ENCODE measurements around the gene SOX4.
A peak's percentile ranks its signal among the peaks of the same experiment; 100 is the strongest.
"Not testable (repeated sequence)": the region's sequence is repeated elsewhere in the genome, so short reads cannot be mapped to it uniquely, and the experiment has no call there.

Gene SOX4

GRCh38 chr6:21593412-21593926 is at the start of gene SOX4:
SOX4 (plus strand) TSS chr6:21593751; CDS start chr6:21594535, 784 bp downstream.
- peak; percentile 98 for DNase-seq

DNA sequence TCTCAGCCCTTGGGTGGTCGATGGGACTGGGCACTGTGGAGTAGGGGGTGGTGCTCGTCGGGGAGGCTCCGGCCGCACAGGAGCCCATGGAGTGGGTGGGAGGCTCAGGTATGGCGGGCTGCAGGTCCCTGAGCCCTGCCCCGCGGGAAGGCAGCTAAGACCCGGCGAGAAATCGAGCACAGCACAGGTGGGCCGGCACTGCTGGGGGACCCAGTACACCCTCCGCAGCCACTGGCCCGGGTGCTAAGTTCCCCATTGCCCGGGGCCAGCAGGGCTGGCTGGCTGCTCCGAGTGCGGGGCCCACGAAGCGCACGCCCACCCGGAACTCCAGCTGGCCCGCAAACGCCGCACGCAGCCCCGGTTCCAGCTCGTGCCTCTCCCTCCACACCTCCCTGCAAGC is 41.3 kb upstream of the SOX4 start:
- DNase-seq, result not testable (repeated sequence)

- no peak for DNase-seq
Observed at GRCh38 chr6:21554286-21554685, 39.3 kb upstream of the SOX4 start.

GRCh38 chr6:21555197-21555596 is 38.4 kb upstream of the SOX4 start:
- DNase-seq, result no peak

- no peak for DNase-seq
Observed at GRCh38 chr6:21556511-21556910, 37.0 kb upstream of the SOX4 start.

- peak; percentile 51 for DNase-seq
Observed at GRCh38 chr6:21556968-21557721, 36.4 kb upstream of the SOX4 start.

GRCh38 chr6:21559238-21559637 is 34.3 kb upstream of the SOX4 start:
- DNase-seq, result peak; percentile 58

DNA sequence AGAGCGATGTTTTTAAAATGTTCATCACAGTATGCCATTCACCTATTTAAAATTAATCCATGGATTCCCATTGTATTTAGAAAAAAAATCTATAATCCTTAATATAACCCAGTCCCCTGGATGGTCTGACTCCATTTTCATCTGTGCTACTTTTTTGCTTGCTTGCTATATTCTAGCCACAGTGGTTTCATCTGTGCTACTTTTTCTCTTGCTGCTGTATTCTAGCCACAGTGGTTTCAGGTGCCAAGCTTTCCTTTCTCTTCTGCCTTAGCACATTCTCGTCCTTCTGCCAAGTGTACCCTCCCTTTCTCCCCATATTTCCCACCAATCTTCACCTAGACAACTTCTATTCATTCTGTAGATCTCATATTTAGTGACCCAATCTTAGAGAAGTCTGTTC is 33.3 kb upstream of the SOX4 start:
- DNase-seq, result no peak

DNA sequence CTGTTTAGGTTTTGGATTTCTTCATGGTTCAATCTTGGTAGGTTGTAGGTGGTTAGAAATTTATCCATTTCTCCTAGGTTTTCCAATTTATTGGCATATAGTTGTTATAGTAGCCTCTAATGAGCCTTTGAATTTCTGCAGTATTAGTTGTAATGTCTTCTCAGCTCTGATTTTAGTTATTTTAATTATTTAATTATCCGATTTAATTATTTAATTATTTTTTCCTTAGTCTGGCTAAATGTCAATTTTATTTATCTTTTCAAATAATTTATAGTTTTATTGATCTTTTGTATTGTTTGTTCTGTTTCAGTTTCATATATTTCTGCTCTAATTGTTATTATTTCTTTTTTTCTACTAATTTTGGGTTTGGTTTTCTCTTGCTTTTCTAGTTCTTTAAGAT is 28.1 kb upstream of the SOX4 start:
- no peak for DNase-seq

DNA sequence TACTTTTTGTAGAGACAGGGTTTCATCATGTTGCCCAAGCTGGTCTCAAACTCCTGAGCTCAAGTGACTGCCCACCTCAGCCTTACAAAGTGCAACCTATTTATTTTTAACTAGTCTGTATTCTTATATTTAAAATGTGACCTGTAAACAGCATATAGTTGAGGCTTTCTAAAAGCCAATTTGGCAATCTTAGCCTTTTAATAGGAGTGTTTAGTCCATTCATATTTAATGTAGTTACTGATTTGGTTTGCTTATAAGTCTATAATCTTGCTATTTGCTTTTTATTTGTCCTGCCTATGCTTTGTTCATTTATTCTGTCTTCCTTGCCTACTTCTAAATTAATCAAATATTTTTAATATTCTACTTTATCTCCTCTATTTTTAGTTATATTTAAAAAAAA is 15.0 kb upstream of the SOX4 start:
- DNase-seq, result no peak

DNA sequence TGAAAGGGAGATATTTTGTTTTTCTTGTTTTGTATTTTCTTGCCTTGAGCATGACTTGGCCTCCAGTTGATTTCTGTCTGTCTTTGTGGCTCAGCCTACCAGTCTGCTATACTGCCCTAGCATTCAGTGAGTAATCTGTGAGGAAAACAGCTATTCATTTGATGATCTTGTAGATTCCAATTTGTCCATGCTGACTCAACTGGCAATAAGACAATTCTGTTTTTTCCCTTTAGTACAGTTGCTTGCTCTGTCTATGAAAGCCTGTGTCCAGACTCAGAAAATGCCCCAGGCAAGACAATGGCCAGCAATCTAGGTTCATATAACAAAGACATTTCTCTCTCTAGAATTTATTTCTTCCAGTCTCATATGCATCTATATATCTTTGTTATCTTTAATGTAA is 10.9 kb upstream of the SOX4 start:
- DNase-seq, result no peak

DNA sequence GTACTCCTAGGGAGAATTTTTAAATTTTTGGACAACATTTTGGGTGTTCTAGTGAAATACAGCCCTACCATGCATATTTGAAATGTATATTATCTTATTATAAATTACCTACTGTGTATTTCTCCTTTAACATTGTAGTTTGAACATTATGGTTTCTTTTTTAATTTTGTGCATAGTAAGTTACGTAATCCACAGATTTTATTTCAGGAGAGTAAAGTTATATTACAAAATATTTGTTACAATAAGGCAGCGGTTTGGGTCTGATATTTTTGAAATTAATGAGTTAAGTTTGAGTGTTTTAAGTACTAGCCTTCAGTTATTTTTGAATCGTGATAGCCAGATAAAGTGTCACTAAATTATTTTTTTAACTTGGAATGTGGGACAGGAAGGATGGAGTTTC is 7.3 kb upstream of the SOX4 start:
- no peak for DNase-seq

DNA sequence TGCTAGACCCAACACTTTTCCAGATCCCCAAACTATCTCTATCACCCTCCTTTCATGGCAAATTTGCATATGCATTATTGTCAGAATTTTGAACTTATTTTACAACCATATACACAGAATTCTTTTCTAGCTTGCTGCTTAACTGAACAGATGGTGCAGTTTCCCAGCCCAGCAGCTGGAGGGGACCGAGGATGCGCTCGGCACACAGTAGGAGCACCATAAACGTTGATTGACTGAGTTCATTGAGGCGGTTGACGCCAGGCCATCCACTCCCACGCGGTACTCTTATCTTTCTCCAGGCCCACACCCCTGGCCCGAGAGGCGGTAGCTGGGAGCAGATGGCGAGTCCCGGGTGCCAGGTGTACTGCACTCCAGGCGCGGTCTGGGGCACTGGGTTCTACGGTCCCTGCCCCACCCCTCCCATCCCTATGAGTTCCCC is 6.8 kb upstream of the SOX4 start:
- no peak for DNase-seq

DNA sequence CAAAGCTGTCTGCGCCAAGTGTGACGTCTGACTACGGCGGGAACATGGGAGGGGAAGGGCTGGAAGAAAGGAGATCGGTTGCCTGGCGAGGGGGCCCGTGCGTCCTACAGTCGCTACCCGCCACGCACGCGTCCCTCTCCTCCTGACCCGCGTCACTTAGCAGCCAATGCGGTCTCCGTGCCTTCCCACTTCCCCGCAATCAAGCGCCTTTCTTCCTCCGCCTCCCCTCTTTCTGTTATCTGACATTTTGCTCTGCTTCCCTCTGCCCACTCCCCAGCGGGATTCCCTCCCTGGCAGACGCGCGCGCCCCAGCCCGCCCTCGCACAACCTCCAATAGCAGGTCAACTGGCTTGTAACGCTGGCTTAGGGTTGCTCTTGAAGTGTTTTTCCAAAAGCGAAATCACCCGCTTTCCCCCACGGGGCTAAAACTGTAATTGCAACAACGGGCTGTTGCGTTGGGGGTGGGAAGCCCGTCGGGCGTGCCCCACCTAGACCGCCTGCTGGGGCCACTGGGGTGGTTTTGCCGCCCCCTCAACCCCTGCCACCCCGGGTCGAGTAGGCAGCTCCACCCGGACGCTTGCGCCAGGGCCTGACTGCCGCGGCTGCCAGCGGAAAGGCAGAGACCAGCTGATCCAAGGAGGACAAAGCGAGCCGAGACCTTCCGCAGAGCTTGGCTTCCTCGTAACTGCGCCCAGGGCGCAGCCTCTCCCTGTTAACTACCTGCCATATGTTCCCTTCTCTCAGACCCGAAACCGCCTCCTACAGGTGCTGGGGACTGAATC is 6.2 kb upstream of the SOX4 start:
- peak; percentile 85 for DNase-seq

- no peak for DNase-seq
Observed at GRCh38 chr6:21587961-21588480, 5.5 kb upstream of the SOX4 start.

- DNase-seq, result peak; percentile 69
Observed at GRCh38 chr6:21588481-21589351, 4.8 kb upstream of the SOX4 start.

- peak; percentile 84 for DNase-seq
Observed at GRCh38 chr6:21589352-21590345, 3.9 kb upstream of the SOX4 start.

- no peak for DNase-seq
Observed at GRCh38 chr6:21590346-21590745, 3.2 kb upstream of the SOX4 start.

DNA sequence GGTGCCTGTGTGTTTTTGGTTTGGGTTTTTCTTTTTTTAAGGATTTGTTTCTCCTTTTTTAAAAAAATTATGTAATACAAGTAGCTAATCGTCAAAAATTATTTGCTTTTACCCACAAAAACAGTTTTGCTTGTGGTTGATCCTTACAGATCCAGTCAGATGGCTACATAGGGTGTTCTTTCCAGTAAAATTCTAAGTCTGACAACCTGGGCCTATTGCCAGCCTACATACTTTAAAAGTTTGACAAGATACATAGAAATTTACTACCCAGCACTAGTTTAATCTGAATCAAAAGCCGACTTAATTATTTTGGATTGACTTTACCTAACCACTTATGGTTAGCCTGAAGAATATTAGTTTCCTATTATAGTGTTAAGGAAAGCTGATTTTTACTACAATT is 2.1 kb upstream of the SOX4 start:
- no peak for DNase-seq

- DNase-seq, result peak; percentile 50
Observed at GRCh38 chr6:21592953-21593352, 598 bp upstream of the SOX4 start.

DNA sequence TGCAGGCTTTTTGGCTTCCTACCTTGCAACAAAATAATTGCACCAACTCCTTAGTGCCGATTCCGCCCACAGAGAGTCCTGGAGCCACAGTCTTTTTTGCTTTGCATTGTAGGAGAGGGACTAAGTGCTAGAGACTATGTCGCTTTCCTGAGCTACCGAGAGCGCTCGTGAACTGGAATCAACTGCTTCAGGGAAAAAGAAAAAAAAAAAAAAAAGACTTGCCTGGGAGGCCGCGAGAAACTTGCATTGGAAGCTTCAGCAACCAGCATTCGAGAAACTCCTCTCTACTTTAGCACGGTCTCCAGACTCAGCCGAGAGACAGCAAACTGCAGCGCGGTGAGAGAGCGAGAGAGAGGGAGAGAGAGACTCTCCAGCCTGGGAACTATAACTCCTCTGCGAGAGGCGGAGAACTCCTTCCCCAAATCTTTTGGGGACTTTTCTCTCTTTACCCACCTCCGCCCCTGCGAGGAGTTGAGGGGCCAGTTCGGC is 420 bp downstream of the SOX4 start:
- DNase-seq, result peak; percentile 67

Measured in DMS153 (cell line).